ENCODE data around the gene ATP4A.

DNA sequence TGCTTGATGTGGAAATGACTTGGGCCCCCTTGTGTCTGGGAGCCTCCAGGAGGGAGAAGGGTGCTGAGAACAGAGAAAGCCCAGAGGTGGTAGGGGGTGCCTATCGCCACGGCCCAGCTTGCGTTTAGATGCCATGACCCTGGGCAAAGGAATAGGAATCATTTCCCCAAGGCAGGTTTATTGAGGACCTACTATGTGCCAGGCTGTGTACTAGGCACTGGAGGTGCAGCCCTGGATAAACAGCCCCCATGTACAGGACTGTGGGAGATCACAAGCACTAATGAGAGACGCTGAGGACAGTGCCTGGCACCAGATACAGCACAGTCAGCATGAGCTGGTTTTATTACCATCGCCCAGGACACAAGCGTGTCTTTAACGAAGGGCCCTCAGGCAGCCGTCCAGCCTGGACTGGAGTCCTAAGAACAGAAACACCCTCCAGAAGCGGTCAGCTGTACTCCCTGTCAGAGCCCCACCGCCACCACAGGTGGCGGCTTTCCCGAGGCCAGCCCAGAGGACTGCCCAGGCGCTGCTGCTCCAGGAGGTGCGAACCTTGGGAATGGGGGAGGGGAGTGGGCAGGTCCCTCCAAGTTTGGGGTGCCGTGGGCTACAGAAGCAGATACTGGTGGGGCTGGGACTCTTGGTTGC lies 13.5 kb downstream of the ATP4A start:
- TF ChIP-seq CTCF (IDR thresholded peaks at IDR 0.05) (no peak), POLR2A (IDR thresholded peaks at IDR 0.05) (no peak), POLR2AphosphoS5 (IDR thresholded peaks at IDR 0.05) (no peak), EP300 (IDR thresholded peaks at IDR 0.05; ENCODE audit: low read depth) (no peak)

Measured in transverse colon (tissue), 4 donors.